KG1 (cell line): ENCODE measurements around the gene TBC1D10A.
A peak's percentile ranks its signal among the peaks of the same experiment; 100 is the strongest.

Experiments
- DNase-seq: peaks from one replicate; lab custom pipeline; 2025; lab: John Stamatoyannopoulos, UW

TBC1D10A gene

GRCh38 chr22:30265823-30266444 lies 60.8 kb downstream of the TBC1D10A start:
- DNase-seq, result peak; percentile 77

GRCh38 chr22:30265131-30265720 lies 61.5 kb downstream of the TBC1D10A start:
- no peak for DNase-seq

GRCh38 chr22:30263883-30264282 lies 62.9 kb downstream of the TBC1D10A start:
- DNase-seq, result no peak

- DNase-seq, result peak; percentile 68
These were observed 63.6 kb downstream of the TBC1D10A start for GRCh38 chr22:30262917-30263741.

GRCh38 chr22:30262112-30262511 lies 64.6 kb downstream of the TBC1D10A start:
- no peak for DNase-seq

- DNase-seq, result no peak
These were observed 65.6 kb downstream of the TBC1D10A start for GRCh38 chr22:30261134-30261533.

- no peak for DNase-seq
These were observed 66.1 kb downstream of the TBC1D10A start for GRCh38 chr22:30260682-30261081.

GRCh38 chr22:30260276-30260675 lies 66.5 kb downstream of the TBC1D10A start:
- no peak for DNase-seq

- DNase-seq, result no peak
These were observed 72.4 kb downstream of the TBC1D10A start for GRCh38 chr22:30254314-30254713.

GRCh38 chr22:30253205-30253852 lies 73.4 kb downstream of the TBC1D10A start:
- no peak for DNase-seq

GRCh38 chr22:30252411-30253204 lies 74.1 kb downstream of the TBC1D10A start:
- DNase-seq, result no peak

GRCh38 chr22:30251711-30252110 lies 75.0 kb downstream of the TBC1D10A start:
- no peak for DNase-seq

- DNase-seq, result no peak
These were observed 76.0 kb downstream of the TBC1D10A start for GRCh38 chr22:30250661-30251267.

- no peak for DNase-seq
These were observed 76.6 kb downstream of the TBC1D10A start for GRCh38 chr22:30250039-30250565.

GRCh38 chr22:30249049-30250038 lies 77.4 kb downstream of the TBC1D10A start:
- no peak for DNase-seq

GRCh38 chr22:30248484-30248883 lies 78.3 kb downstream of the TBC1D10A start:
- no peak for DNase-seq

GRCh38 chr22:30247974-30248373 lies 78.8 kb downstream of the TBC1D10A start:
- DNase-seq, result no peak

GRCh38 chr22:30247561-30247960 lies 79.2 kb downstream of the TBC1D10A start:
- no peak for DNase-seq

GRCh38 chr22:30246814-30247376 lies 79.8 kb downstream of the TBC1D10A start:
- no peak for DNase-seq
